H9 (cell line): ENCODE data around the gene SAFB. TPM values are rescaled to one million over a fixed set of nuclear protein-coding genes. Genes with fewer than 3 reads are reported as not detected.

ENCODE experiments used
- DNase-seq: peaks from one replicate; pipeline ENCODE4 v3.0.0-alpha.2; 2017
- H2AFZ ChIP-seq: one replicate; pipeline ENCODE4 v1.6.1; 2013; ENCODE audit warnings: mild to moderate bottlenecking, low read length, control low read depth, moderate library complexity
- H2AK5ac ChIP-seq: 2 replicates; pipeline ENCODE4 v1.6.1; 2013; ENCODE audit warnings: low read length, control low read depth, mixed read lengths; ENCODE audit not compliant: insufficient read length
- H2BK120ac ChIP-seq: one replicate; pipeline ENCODE4 v1.6.1; 2013; ENCODE audit warnings: low read depth, mild to moderate bottlenecking, low read length, control low read depth, inconsistent platforms; ENCODE audit not compliant: poor library complexity, severe bottlenecking
- H2BK12ac ChIP-seq: 2 replicates; pipeline ENCODE4 v1.6.1; 2013; ENCODE audit warnings: low read length, control low read depth, mixed read lengths, low read depth; ENCODE audit not compliant: insufficient read length
- H2BK15ac ChIP-seq: 2 replicates; pipeline ENCODE4 v1.6.1; 2013; ENCODE audit warnings: low read depth, low read length, control low read depth
- H2BK20ac ChIP-seq: one replicate; pipeline ENCODE4 v1.6.1; 2013; ENCODE audit warnings: low read depth, mild to moderate bottlenecking, low read length, control low read depth, inconsistent platforms; ENCODE audit not compliant: poor library complexity, severe bottlenecking
- H2BK5ac ChIP-seq: 2 replicates; pipeline ENCODE4 v1.6.1; 2013; ENCODE audit warnings: low read length, control low read depth, mixed read lengths; ENCODE audit not compliant: insufficient read length
- H3K14ac ChIP-seq: 2 replicates; pipeline ENCODE4 v1.6.1; 2013; ENCODE audit warnings: low read length, control low read depth; ENCODE audit not compliant: insufficient read depth
- H3K18ac ChIP-seq: 2 replicates; pipeline ENCODE4 v1.6.1; 2013; ENCODE audit warnings: low read depth, mild to moderate bottlenecking, mixed read lengths, low read length, control low read depth; ENCODE audit not compliant: insufficient read length
- H3K23ac ChIP-seq: 2 replicates; pipeline ENCODE4 v1.6.1; 2013; ENCODE audit warnings: low read length, control low read depth, mixed read lengths, low read depth; ENCODE audit not compliant: insufficient read length
- H3K23me2 ChIP-seq: 2 replicates; pipeline ENCODE4 v1.6.1; 2013; ENCODE audit warnings: low read depth, mild to moderate bottlenecking, mixed read lengths, low read length, control low read depth; ENCODE audit not compliant: insufficient read length, poor library complexity, severe bottlenecking
- H3K27ac ChIP-seq: 2 replicates; pipeline ENCODE4 v1.5.1; 2013; ENCODE audit warnings: low read length, control low read depth, mixed read lengths, low read depth; ENCODE audit not compliant: insufficient read length
- H3K27me3 ChIP-seq: 2 replicates; pipeline ENCODE4 v1.6.1; 2013; ENCODE audit warnings: low read length, control low read depth, inconsistent platforms; ENCODE audit not compliant: insufficient read depth
- H3K4ac ChIP-seq: 2 replicates; pipeline ENCODE4 v1.6.1; 2013; ENCODE audit warnings: low read depth, mild to moderate bottlenecking, control low read depth, inconsistent platforms, low read length, moderate library complexity
- H3K4me1 ChIP-seq: 2 replicates; pipeline ENCODE4 v1.6.1; 2013; ENCODE audit warnings: low read length, control low read depth, inconsistent platforms; ENCODE audit not compliant: insufficient read depth
- H3K4me2 ChIP-seq: 2 replicates; pipeline ENCODE4 v1.6.1; 2013; ENCODE audit warnings: low read length, control low read depth, mixed read lengths; ENCODE audit not compliant: insufficient read length, insufficient read depth
- H3K56ac ChIP-seq: 2 replicates; pipeline ENCODE4 v1.6.1; 2013; ENCODE audit warnings: low read depth, mild to moderate bottlenecking, mixed read lengths, low read length, control low read depth; ENCODE audit not compliant: insufficient read length
- H3K79me1 ChIP-seq: 2 replicates; pipeline ENCODE4 v1.6.1; 2013; ENCODE audit warnings: low read depth, mild to moderate bottlenecking, moderate library complexity, low read length, control low read depth, inconsistent platforms; ENCODE audit not compliant: insufficient read depth, poor library complexity, severe bottlenecking
- H3K79me2 ChIP-seq: 2 replicates; pipeline ENCODE4 v1.6.1; 2013; ENCODE audit warnings: low read length, control low read depth, inconsistent platforms; ENCODE audit not compliant: insufficient read depth
- H3K9ac ChIP-seq: 2 replicates; pipeline ENCODE4 v1.6.1; 2013; ENCODE audit warnings: low read length, control low read depth, mixed read lengths; ENCODE audit not compliant: insufficient read length; ENCODE audit errors: extremely low read depth
- H3K9me3 ChIP-seq: one replicate; pipeline ENCODE4 v1.6.1; 2013; ENCODE audit warnings: low read depth, low read length, inconsistent platforms; ENCODE audit not compliant: control insufficient read depth
- H3T11ph ChIP-seq: one replicate; pipeline ENCODE4 v1.6.1; 2013; ENCODE audit warnings: mild to moderate bottlenecking, low read length, control low read depth, inconsistent platforms
- H4K20me1 ChIP-seq: one replicate; pipeline ENCODE4 v1.6.1; 2013; ENCODE audit not compliant: control insufficient read depth, insufficient read length, insufficient read depth
- H4K5ac ChIP-seq: 2 replicates; pipeline ENCODE4 v1.6.1; 2013; ENCODE audit warnings: low read depth, mild to moderate bottlenecking, mixed read lengths, low read length, control low read depth; ENCODE audit not compliant: insufficient read length
- H4K8ac ChIP-seq: replicated peaks from 2 replicates; pipeline ENCODE4 v1.6.1; 2013; ENCODE audit warnings: low read length, control low read depth, mixed read lengths, low read depth; ENCODE audit not compliant: insufficient read length
- H4K91ac ChIP-seq: 2 replicates; pipeline ENCODE4 v1.6.1; 2013; ENCODE audit warnings: low read depth, mild to moderate bottlenecking, moderate library complexity, mixed read lengths, low read length, control low read depth; ENCODE audit not compliant: insufficient read length
- H3K27ac Mint-ChIP-seq, 3 experiments: 2 replicates in 2 of 3; 3 replicates in 1 of 3; pipeline ENCODE4 v1.8.0; 2020 to 2021; ENCODE audit warnings: mixed read lengths in 3 of 3, mild to moderate bottlenecking in 1 of 3, moderate library complexity in 1 of 3
- H3K27me3 Mint-ChIP-seq: 2 replicates; pipeline ENCODE4 v1.8.0; 2021; ENCODE audit warnings: low read depth, mild to moderate bottlenecking, moderate library complexity, mixed read lengths
- H3K36me3 Mint-ChIP-seq, 3 experiments: 2 replicates in 2 of 3; 3 replicates in 1 of 3; pipeline ENCODE4 v1.8.0; 2020 to 2021; ENCODE audit warnings: low read depth in 3 of 3, mixed read lengths in 3 of 3; ENCODE audit not compliant: insufficient read depth in 1 of 3
- H3K4me1 Mint-ChIP-seq, 2 experiments: 2 replicates each; pipeline ENCODE4 v1.8.0; 2020; ENCODE audit warnings: mixed read lengths in 2 of 2
- H3K4me3 Mint-ChIP-seq, 2 experiments: 2 replicates in 1 of 2; 3 replicates in 1 of 2; pipeline ENCODE4 v1.8.0; 2020 to 2021; ENCODE audit warnings: mild to moderate bottlenecking in 2 of 2, mixed read lengths in 2 of 2, moderate library complexity in 1 of 2
- H3K9me3 Mint-ChIP-seq, 2 experiments: 2 replicates in 1 of 2; 3 replicates in 1 of 2; pipeline ENCODE4 v1.8.0; 2020; ENCODE audit warnings: mild to moderate bottlenecking in 2 of 2, mixed read lengths in 2 of 2, moderate library complexity in 1 of 2
- WGBS: extraction: QIAGEN DNeasy Blood & Tissue Kit; methylation state at CpG from one replicate; pipeline ENCODE4 v1.1.7; 2013; ENCODE audit warnings: missing lambda C conversion rate, low lambda C conversion rate, mixed read lengths; ENCODE audit not compliant: insufficient read length; ENCODE audit errors: extremely low coverage; 5-methylcytosine and 5-hydroxymethylcytosine counted together
- total RNA-seq: library from RNA; stranded (reverse); gene quantifications from 2 replicates; pipeline ENCODE4 v1.2.1, GENCODE V29; 2021
- TF ChIP-seq, protein P1 (sequence below): fragments of 200-600 bp; sonication (generic); conservative IDR thresholded peaks from 3 replicates; pipeline ENCODE4 v1.8.0; 2021; ENCODE audit warnings: antibody characterized with exemption, mild to moderate bottlenecking

The SAFB gene
- total RNA-seq, 1 experiment from 2014 or later: 110 TPM

GRCh38 chr19:5714816-5715215 lies 91.9 kb downstream of the SAFB start:
- H3K79me1 ChIP-seq: peaks cover 4% of the 10 kb centered on the region
- no peak overlapping the region for H3K27ac Mint-ChIP-seq
- no peak overlapping the region for H2BK20ac ChIP-seq
- TF ChIP-seq, protein P1, sequence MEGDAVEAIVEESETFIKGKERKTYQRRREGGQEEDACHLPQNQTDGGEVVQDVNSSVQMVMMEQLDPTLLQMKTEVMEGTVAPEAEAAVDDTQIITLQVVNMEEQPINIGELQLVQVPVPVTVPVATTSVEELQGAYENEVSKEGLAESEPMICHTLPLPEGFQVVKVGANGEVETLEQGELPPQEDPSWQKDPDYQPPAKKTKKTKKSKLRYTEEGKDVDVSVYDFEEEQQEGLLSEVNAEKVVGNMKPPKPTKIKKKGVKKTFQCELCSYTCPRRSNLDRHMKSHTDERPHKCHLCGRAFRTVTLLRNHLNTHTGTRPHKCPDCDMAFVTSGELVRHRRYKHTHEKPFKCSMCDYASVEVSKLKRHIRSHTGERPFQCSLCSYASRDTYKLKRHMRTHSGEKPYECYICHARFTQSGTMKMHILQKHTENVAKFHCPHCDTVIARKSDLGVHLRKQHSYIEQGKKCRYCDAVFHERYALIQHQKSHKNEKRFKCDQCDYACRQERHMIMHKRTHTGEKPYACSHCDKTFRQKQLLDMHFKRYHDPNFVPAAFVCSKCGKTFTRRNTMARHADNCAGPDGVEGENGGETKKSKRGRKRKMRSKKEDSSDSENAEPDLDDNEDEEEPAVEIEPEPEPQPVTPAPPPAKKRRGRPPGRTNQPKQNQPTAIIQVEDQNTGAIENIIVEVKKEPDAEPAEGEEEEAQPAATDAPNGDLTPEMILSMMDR: no peak
- no peaks in the 10 kb centered on the region for H3K4me1 ChIP-seq
- no peak overlapping the region for H3K4me3 Mint-ChIP-seq
- H2BK15ac ChIP-seq: no peak overlapping the region
- no peaks in the 10 kb centered on the region for H4K20me1 ChIP-seq
- no peak overlapping the region for H3K56ac ChIP-seq
- no peak overlapping the region for H3K18ac ChIP-seq
- no peak overlapping the region for H2BK12ac ChIP-seq
- no peaks in the 10 kb centered on the region for H3K27me3 Mint-ChIP-seq
- H3K4me2 ChIP-seq: no peak overlapping the region
- H3K9ac ChIP-seq: no peak overlapping the region
- H3K36me3 Mint-ChIP-seq: peaks cover 35 to 67% (median 56%) of the 10 kb centered on the region in 3 experiments
- H2BK5ac ChIP-seq: no peak overlapping the region
- no peak overlapping the region for H2BK120ac ChIP-seq
- peaks cover 16 to 18% of the 10 kb centered on the region in 2 experiments for H3K4me1 Mint-ChIP-seq
- H3K23ac ChIP-seq: no peak overlapping the region
- H3K14ac ChIP-seq: no peak overlapping the region
- no peak overlapping the region for H3K4ac ChIP-seq
- H3K27ac ChIP-seq: no peak overlapping the region
- H3K23me2 ChIP-seq: peaks cover 12% of the 10 kb centered on the region
- no peaks in the 10 kb centered on the region for H3K27me3 ChIP-seq
- H3K9me3 Mint-ChIP-seq: no peaks in the 10 kb centered on the region; a peak in 1 of 5 replicates
- DNase-seq: no peak
- no peak overlapping the region for H4K5ac ChIP-seq
- WGBS: no CpG with 5 or more reads among the region's 10 CpGs
- H3T11ph ChIP-seq: no peak overlapping the region
- H4K8ac ChIP-seq: no peak overlapping the region
- no peak overlapping the region for H2AFZ ChIP-seq
- H2AK5ac ChIP-seq: no peak overlapping the region
- peaks cover 31% of the 10 kb centered on the region for H3K79me2 ChIP-seq
- no peak overlapping the region for H4K91ac ChIP-seq
- no peaks in the 10 kb centered on the region for H3K9me3 ChIP-seq
